Choroid plexus epithelial cell (primary cell): ENCODE measurements around the gene SERINC2.
"Not testable (repeated sequence)": the region's sequence is repeated elsewhere in the genome, so short reads cannot be mapped to it uniquely, and the experiment has no call there.

ENCODE experiments used
- DNase-seq: peaks from one replicate; pipeline ENCODE4 v3.0.0-alpha.2; 2010; ENCODE audit warnings: low read depth
- H3K4me3 ChIP-seq: 2 replicates; pipeline ENCODE4 v1.5.1; 2011; ENCODE audit warnings: low read depth, mild to moderate bottlenecking, control low read depth, low read length, moderate library complexity
- CTCF ChIP-seq: conservative IDR thresholded peaks from 2 replicates; pipeline ENCODE4 v1.5.1; 2011; ENCODE audit warnings: low read depth, mild to moderate bottlenecking, control low read depth, inconsistent platforms, low read length, moderate library complexity

SERINC2 gene

GRCh38 chr1:31447210-31447609, 34.2 kb downstream of the SERINC2 start:
- no peak for DNase-seq
- no peak overlapping the region for H3K4me3 ChIP-seq
- no peak for TF ChIP-seq CTCF

GRCh38 chr1:31453384-31454079, 40.5 kb downstream of the SERINC2 start:
- no peak overlapping the region for H3K4me3 ChIP-seq
- no peak for TF ChIP-seq CTCF
- DNase-seq: no peak

GRCh38 chr1:31458287-31458896, 45.4 kb downstream of the SERINC2 start:
- H3K4me3 ChIP-seq: no peak overlapping the region
- TF ChIP-seq CTCF: no peak
- DNase-seq: no peak

- DNase-seq: peak; percentile 49
- no peak overlapping the region for H3K4me3 ChIP-seq
- TF ChIP-seq CTCF: peak; percentile 39
Measured at GRCh38 chr1:31460027-31460426, 47.0 kb downstream of the SERINC2 start.

GRCh38 chr1:31467005-31467674, 54.1 kb downstream of the SERINC2 start:
- DNase-seq: peak; percentile 13
- H3K4me3 ChIP-seq: no peak overlapping the region
- TF ChIP-seq CTCF: no peak

GRCh38 chr1:31470794-31471315, 57.8 kb downstream of the SERINC2 start:
- no peak overlapping the region for H3K4me3 ChIP-seq
- no peak for DNase-seq
- no peak for TF ChIP-seq CTCF

GRCh38 chr1:31471452-31472313, 58.7 kb downstream of the SERINC2 start:
- H3K4me3 ChIP-seq, DNase-seq: not testable (repeated sequence)

GRCh38 chr1:31472314-31472651, 59.3 kb downstream of the SERINC2 start:
- H3K4me3 ChIP-seq, DNase-seq: not testable (repeated sequence)

- DNase-seq, H3K4me3 ChIP-seq: not testable (repeated sequence)
Measured at GRCh38 chr1:31472673-31473072, 59.7 kb downstream of the SERINC2 start.

- DNase-seq, H3K4me3 ChIP-seq: not testable (repeated sequence)
Measured at GRCh38 chr1:31473508-31473907, 60.5 kb downstream of the SERINC2 start.

- DNase-seq, H3K4me3 ChIP-seq: not testable (repeated sequence)
Measured at GRCh38 chr1:31474567-31474966, 61.6 kb downstream of the SERINC2 start.
